RWPE2 (cell line): ENCODE measurements around the gene XPR1.

Source experiments
- ATAC-seq: fragments of 200-7000 bp; cut with Tn5 transposase; 3 replicates; pipeline ENCODE4 v1.9.1; 2021; ENCODE audit warnings: low read depth
- DNase-seq: peaks from one replicate; pipeline ENCODE4 v3.0.0-alpha.2; 2020; ENCODE audit warnings: low spot score
- H3K27ac ChIP-seq: fragments of 450-650 bp; 2 replicates; pipeline ENCODE4 v1.5.1; 2017; ENCODE audit warnings: mild to moderate bottlenecking; ENCODE audit not compliant: poor library complexity, severe bottlenecking
- H3K27me3 ChIP-seq: fragments of 250-450 bp; sonication (Bioruptor Pico); 2 replicates; pipeline ENCODE4 v1.5.1; 2021; ENCODE audit warnings: mild to moderate bottlenecking, moderate library complexity; ENCODE audit not compliant: insufficient read depth, poor library complexity, severe bottlenecking
- H3K36me3 ChIP-seq: fragments of 250-450 bp; sonication (Bioruptor Pico); 2 replicates; pipeline ENCODE4 v1.5.1; 2020; ENCODE audit warnings: low read depth, mild to moderate bottlenecking, moderate library complexity
- H3K4me1 ChIP-seq: fragments of 250-450 bp; sonication (Bioruptor Pico); 2 replicates; pipeline ENCODE4 v1.5.1; 2021; ENCODE audit warnings: mild to moderate bottlenecking, moderate library complexity; ENCODE audit not compliant: insufficient read depth, poor library complexity, severe bottlenecking
- H3K4me3 ChIP-seq: fragments of 250-450 bp; sonication (Bioruptor Pico); 2 replicates; pipeline ENCODE4 v1.5.1; 2021; ENCODE audit warnings: mild to moderate bottlenecking, moderate library complexity; ENCODE audit not compliant: severe bottlenecking
- H3K9me3 ChIP-seq: fragments of 250-450 bp; sonication (Bioruptor Pico); 2 replicates; pipeline ENCODE4 v1.5.1; 2021; ENCODE audit warnings: mild to moderate bottlenecking, moderate library complexity; ENCODE audit not compliant: severe bottlenecking
- TF ChIP-seq, protein P1 (sequence below): fragments of 450-650 bp; IDR thresholded peaks from one replicate; pipeline ENCODE4 v1.5.1; 2017; ENCODE audit warnings: mild to moderate bottlenecking, moderate library complexity; ENCODE audit not compliant: poor library complexity, severe bottlenecking

The XPR1 gene

DNA sequence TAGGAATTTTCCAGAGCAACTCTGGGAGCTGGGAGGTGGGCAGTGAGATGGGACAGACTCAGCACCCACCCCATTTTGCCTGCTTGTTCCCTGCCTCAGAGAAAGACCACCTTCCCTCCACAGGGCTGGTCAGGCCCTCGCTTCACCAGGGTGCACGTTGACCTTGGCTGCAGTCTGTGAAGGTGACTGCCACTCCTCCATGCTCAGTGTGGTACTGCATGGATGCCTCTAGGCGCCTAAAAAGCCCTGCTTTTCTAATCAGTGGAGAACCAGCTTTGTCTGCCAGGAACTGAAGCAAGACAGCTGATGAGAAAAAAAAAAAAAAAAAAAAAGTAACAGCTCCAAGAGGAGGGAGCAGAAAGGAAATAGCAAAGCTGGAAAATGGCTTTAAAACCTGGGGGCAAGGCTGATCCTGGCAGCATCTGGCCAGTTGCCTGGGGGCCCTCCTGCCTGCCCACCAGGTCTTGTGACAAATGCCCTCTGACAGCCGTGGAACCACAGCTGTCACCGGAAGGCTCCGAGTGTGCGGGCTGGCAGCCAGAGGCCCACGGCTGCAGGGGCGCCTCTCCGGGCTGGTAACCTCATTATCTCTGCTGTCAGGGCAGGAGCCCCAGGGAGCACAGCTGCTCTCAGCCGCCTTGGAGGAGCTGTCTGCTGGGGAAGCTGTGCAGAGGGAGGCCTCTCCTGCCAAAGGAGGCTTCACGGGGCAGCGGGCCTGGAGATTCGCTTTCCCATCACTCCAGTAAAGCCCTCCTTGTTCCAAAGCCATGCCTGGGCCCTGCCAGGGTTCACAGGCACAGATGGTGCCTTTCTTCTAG lies 294.6 kb downstream of the XPR1 start:
- DNase-seq (no peak), ATAC-seq (no peak)
- Histone ChIP-seq H3K9me3 (no peaks in the 10 kb centered on the region), H3K4me3 (no peak overlapping the region), H3K27me3 (no peaks in the 10 kb centered on the region), H3K36me3 (no peaks in the 10 kb centered on the region), H3K27ac (no peak overlapping the region), H3K4me1 (no peaks in the 10 kb centered on the region)
- TF ChIP-seq, protein P1, sequence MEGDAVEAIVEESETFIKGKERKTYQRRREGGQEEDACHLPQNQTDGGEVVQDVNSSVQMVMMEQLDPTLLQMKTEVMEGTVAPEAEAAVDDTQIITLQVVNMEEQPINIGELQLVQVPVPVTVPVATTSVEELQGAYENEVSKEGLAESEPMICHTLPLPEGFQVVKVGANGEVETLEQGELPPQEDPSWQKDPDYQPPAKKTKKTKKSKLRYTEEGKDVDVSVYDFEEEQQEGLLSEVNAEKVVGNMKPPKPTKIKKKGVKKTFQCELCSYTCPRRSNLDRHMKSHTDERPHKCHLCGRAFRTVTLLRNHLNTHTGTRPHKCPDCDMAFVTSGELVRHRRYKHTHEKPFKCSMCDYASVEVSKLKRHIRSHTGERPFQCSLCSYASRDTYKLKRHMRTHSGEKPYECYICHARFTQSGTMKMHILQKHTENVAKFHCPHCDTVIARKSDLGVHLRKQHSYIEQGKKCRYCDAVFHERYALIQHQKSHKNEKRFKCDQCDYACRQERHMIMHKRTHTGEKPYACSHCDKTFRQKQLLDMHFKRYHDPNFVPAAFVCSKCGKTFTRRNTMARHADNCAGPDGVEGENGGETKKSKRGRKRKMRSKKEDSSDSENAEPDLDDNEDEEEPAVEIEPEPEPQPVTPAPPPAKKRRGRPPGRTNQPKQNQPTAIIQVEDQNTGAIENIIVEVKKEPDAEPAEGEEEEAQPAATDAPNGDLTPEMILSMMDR: no peak

DNA sequence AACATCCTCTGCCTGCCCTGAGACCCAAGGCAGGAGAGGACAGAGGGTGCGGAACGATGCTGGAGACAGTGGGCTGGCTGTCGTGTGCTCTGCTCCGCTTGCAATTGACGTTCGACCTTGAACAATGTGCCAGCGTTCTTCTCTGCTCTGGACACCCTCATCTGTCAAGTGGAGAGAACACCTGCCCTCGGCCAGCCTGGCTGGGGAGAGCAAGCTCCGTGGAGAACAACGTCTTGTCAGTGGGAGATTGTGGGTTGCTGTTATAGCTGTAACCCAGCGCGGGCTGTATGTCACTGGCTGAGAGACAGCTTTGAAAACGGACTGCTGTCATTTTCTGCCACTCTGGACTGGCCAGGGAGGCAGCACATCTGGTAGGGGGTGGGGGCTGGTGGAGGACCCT lies 295.5 kb downstream of the XPR1 start:
- no peaks in the 10 kb centered on the region for H3K9me3 ChIP-seq
- H3K27me3 ChIP-seq: no peaks in the 10 kb centered on the region
- DNase-seq (no peak), ATAC-seq (no peak)
- H3K4me3 ChIP-seq: no peak overlapping the region
- no peaks in the 10 kb centered on the region for H3K36me3 ChIP-seq
- no peak overlapping the region for H3K27ac ChIP-seq
- no peaks in the 10 kb centered on the region for H3K4me1 ChIP-seq
- TF ChIP-seq, protein P1: no peak

DNA sequence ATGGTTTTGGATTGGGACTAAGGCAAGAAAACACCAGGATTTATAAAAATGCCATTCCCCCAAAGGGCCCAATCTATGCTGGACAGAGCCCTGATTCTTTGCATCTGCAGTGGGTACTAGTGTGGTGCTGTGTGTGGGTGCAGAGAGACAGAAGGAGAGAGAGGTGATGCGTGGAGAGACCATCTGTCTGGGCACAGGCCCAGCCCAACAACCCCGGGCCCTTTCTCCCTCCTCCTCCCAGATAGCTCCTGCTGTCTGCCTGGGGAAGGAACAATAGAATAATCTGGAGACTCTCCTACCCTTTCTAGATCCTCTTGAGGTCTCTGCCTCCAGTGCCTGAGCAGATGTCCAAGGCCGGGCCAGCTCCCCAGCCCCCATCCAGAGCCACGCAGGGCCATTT lies 296.0 kb downstream of the XPR1 start:
- H3K36me3 ChIP-seq: no peaks in the 10 kb centered on the region
- DNase-seq (no peak), ATAC-seq (no peak)
- H3K9me3 ChIP-seq: no peaks in the 10 kb centered on the region
- H3K4me1 ChIP-seq: no peaks in the 10 kb centered on the region
- no peak overlapping the region for H3K27ac ChIP-seq
- no peak overlapping the region for H3K4me3 ChIP-seq
- TF ChIP-seq, protein P1: no peak
- no peaks in the 10 kb centered on the region for H3K27me3 ChIP-seq

DNA sequence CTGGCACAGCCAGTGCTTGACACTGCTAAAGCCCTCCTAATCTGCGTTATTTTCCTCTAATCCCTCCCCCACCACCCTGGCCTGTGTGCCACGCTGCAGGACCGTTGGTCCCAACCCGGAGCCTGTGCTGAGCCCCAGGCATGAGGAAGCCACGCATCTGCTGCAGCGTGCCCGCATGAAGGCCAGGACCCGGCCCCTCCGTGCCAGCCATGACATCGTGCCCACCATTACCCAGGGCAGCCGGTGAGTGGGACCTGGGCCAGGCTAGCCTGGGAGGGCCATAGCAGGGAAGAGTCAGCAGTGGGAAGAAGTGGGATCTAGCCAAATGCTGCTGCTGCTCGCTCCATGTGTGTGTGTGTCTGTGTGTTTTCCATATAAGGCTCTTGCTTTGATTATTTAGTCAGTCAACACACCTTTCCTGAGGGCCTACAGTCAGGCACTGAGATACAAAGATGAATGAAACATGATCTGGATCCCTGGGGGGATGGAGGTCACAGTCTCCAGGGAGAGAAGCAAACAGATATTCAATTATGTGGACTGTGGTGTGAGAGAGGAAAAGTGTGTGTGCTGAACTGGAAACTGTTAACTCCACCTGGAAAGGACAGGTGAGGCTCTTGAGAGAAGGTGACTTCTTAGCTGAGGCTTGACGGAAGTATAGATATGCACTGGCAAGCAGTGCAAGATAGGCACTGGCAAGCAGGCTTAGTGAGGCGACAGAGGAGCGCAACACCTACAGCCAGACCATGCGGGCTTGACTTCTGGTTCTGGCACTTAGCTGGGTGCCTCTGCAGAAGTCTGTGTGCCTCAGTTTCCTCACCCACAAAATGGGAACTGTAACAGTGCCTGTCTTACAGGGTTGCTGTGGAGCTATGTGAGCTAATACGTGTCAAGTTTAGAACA lies 296.8 kb downstream of the XPR1 start:
- H3K27ac ChIP-seq: no peak overlapping the region
- TF ChIP-seq, protein P1: no peak
- H3K36me3 ChIP-seq: no peaks in the 10 kb centered on the region
- H3K27me3 ChIP-seq: no peaks in the 10 kb centered on the region
- ATAC-seq (no peak), DNase-seq (no peak)
- no peak overlapping the region for H3K4me3 ChIP-seq
- no peaks in the 10 kb centered on the region for H3K4me1 ChIP-seq
- no peaks in the 10 kb centered on the region for H3K9me3 ChIP-seq
